Stimulated activated CD8-positive, alpha-beta memory T cell treated with anti-CD3 and anti-CD28 coated beads, Interleukin-7, amount 100 ng/mL, for 24 hours (primary cell): ENCODE data around the gene IFITM10.

ENCODE experiments used
- DNase-seq: peaks from one replicate; pipeline ENCODE4 v3.0.0-alpha.2; 2020; ENCODE audit warnings: low read depth

IFITM10 gene

GRCh38 chr11:1740786-1741530 lies 9.4 kb downstream of the IFITM10 start:
- no peak for DNase-seq

GRCh38 chr11:1739576-1739975 lies 10.8 kb downstream of the IFITM10 start:
- DNase-seq = no peak

GRCh38 chr11:1738380-1738779 lies 12.0 kb downstream of the IFITM10 start:
- DNase-seq = no peak

GRCh38 chr11:1737080-1737757 lies 13.2 kb downstream of the IFITM10 start:
- DNase-seq = no peak

- no peak for DNase-seq
Measured at GRCh38 chr11:1736447-1736992, 13.9 kb downstream of the IFITM10 start.

GRCh38 chr11:1735271-1735670 lies 15.1 kb downstream of the IFITM10 start:
- DNase-seq = no peak

GRCh38 chr11:1734641-1735081 lies 15.7 kb downstream of the IFITM10 start:
- DNase-seq = no peak

- DNase-seq = no peak
Measured at GRCh38 chr11:1733716-1734640, 16.4 kb downstream of the IFITM10 start.

GRCh38 chr11:1733009-1733715 lies 17.2 kb downstream of the IFITM10 start:
- no peak for DNase-seq

- DNase-seq = no peak
Measured at GRCh38 chr11:1732418-1733008, 17.9 kb downstream of the IFITM10 start.

- DNase-seq = no peak
Measured at GRCh38 chr11:1731451-1732059, 18.8 kb downstream of the IFITM10 start.

- no peak for DNase-seq
Measured at GRCh38 chr11:1730059-1730629, 20.3 kb downstream of the IFITM10 start.

- no peak for DNase-seq
Measured at GRCh38 chr11:1729692-1730011, 20.7 kb downstream of the IFITM10 start.

GRCh38 chr11:1728931-1729691 lies 21.3 kb downstream of the IFITM10 start:
- DNase-seq = no peak

GRCh38 chr11:1728301-1728700 lies 22.1 kb downstream of the IFITM10 start:
- no peak for DNase-seq

GRCh38 chr11:1727861-1728260 lies 22.5 kb downstream of the IFITM10 start:
- DNase-seq = no peak

GRCh38 chr11:1727096-1727690 lies 23.2 kb downstream of the IFITM10 start:
- DNase-seq = no peak

GRCh38 chr11:1719781-1720180 lies 30.6 kb downstream of the IFITM10 start:
- DNase-seq = no peak

- DNase-seq = no peak
Measured at GRCh38 chr11:1718326-1718725, 32.1 kb downstream of the IFITM10 start.
